MM.1S (cell line): Measurements from ENCODE around the gene RTL3.

Source experiments
- CTCF ChIP-seq: fragments of 300-600 bp; sonication (generic); IDR thresholded peaks from 2 replicates; pipeline ENCODE4 v1.5.1; 2016; ENCODE audit warnings: antibody characterized with exemption, low read length, mixed read lengths
- EZH2 ChIP-seq: fragments of 300-600 bp; sonication (generic); optimal IDR thresholded peaks from 2 replicates; pipeline ENCODE3; 2017; ENCODE audit warnings: low read depth, mild to moderate bottlenecking, antibody characterized with exemption, low read length, mixed read lengths

GRCh38 chrX:78673246-78673645 lies 14.1 kb upstream of the RTL3 start:
- no peak for TF ChIP-seq EZH2
- TF ChIP-seq CTCF = no peak
